Glutamatergic neuron (in vitro differentiated cells): Measurements from ENCODE around the gene CREB3L2. TPM values are rescaled to one million over a fixed set of nuclear protein-coding genes. Genes with fewer than 3 reads are reported as not detected.

Source experiments
- DNase-seq: peaks from one replicate; pipeline ENCODE4 v3.0.0; 2022
- H3K27ac Mint-ChIP-seq: one replicate; pipeline ENCODE4 v1.8.0; 2020; ENCODE audit warnings: mild to moderate bottlenecking, mixed read lengths, inconsistent platforms; ENCODE audit not compliant: unreplicated experiment
- H3K27me3 Mint-ChIP-seq: one replicate; pipeline ENCODE4 v1.8.0; 2020; ENCODE audit warnings: mild to moderate bottlenecking, moderate library complexity, mixed read lengths, inconsistent platforms; ENCODE audit not compliant: unreplicated experiment
- H3K36me3 Mint-ChIP-seq: one replicate; pipeline ENCODE4 v1.8.0; 2020; ENCODE audit warnings: mild to moderate bottlenecking, mixed read lengths, inconsistent platforms; ENCODE audit not compliant: unreplicated experiment
- H3K4me1 Mint-ChIP-seq: one replicate; pipeline ENCODE4 v1.8.0; 2020; ENCODE audit warnings: mild to moderate bottlenecking, low read depth, mixed read lengths, inconsistent platforms; ENCODE audit not compliant: unreplicated experiment
- H3K4me3 Mint-ChIP-seq: one replicate; pipeline ENCODE4 v1.8.0; 2020; ENCODE audit warnings: mild to moderate bottlenecking, mixed read lengths, inconsistent platforms; ENCODE audit not compliant: unreplicated experiment
- H3K9me3 Mint-ChIP-seq: one replicate; pipeline ENCODE4 v1.8.0; 2020; ENCODE audit warnings: mild to moderate bottlenecking, moderate library complexity, mixed read lengths, inconsistent platforms; ENCODE audit not compliant: unreplicated experiment
- total RNA-seq: library from RNA; stranded (reverse); fragmentation: NEBNext Ultra II Directional; extraction: Animal tissue kit (Norgen Biotek cat#: 25700); gene quantifications from one replicate; pipeline ENCODE4 v1.2.1, GENCODE V29; 2021; ENCODE audit not compliant: unreplicated experiment
- TF ChIP-seq, protein P1 (sequence below): fragments of 200-600 bp; sonication (generic); IDR thresholded peaks from one replicate; pipeline ENCODE4 v1.5.0; 2021; ENCODE audit not compliant: partially characterized antibody, unreplicated experiment

Gene CREB3L2
- total RNA-seq, 1 donor from 2014 or later: 45.4 TPM

DNA sequence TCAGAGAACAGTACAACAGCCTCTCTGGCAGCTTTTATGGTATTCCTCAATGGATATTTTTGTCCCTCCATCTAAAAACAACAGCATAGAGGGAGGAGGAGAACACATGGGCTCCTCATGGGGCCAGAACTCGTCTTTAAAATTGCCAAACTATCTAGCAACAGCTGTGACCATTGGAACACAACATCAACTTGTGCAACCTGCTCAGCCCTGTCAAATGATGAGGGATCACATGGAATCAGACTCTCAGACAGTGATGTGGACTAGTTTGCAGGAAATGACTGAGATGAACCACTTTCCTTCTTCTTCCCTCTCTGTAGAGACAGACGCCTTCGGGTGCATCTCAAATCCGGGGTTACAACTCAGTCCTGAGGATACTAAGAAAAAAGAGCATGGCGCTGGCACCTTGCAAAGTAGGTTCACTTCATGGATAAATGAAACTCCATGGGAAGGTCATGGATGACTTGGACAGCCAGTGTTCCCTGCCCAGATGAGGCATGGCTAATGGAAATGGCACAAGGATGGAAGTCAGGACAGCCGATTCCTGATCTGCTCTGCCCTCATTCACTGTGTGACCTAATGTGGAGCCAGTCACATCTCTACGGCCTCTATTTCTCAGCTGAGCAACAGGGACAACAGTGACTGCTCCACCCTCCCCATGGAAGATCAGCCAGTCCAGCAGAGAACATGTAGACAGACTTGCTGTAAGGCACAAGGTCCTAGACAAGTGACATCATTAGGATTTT lies 130.5 kb downstream of the CREB3L2 start:
- Mint-ChIP-seq H3K4me3 (no peak overlapping the region), H3K4me1 (peaks cover 13% of the 10 kb centered on the region), H3K27me3 (peaks cover 5% of the 10 kb centered on the region), H3K36me3 (peaks cover 9% of the 10 kb centered on the region), H3K9me3 (peaks cover 2% of the 10 kb centered on the region), H3K27ac (no peak overlapping the region)
- DNase-seq: no peak
- TF ChIP-seq, protein P1, sequence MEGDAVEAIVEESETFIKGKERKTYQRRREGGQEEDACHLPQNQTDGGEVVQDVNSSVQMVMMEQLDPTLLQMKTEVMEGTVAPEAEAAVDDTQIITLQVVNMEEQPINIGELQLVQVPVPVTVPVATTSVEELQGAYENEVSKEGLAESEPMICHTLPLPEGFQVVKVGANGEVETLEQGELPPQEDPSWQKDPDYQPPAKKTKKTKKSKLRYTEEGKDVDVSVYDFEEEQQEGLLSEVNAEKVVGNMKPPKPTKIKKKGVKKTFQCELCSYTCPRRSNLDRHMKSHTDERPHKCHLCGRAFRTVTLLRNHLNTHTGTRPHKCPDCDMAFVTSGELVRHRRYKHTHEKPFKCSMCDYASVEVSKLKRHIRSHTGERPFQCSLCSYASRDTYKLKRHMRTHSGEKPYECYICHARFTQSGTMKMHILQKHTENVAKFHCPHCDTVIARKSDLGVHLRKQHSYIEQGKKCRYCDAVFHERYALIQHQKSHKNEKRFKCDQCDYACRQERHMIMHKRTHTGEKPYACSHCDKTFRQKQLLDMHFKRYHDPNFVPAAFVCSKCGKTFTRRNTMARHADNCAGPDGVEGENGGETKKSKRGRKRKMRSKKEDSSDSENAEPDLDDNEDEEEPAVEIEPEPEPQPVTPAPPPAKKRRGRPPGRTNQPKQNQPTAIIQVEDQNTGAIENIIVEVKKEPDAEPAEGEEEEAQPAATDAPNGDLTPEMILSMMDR: no peak

DNA sequence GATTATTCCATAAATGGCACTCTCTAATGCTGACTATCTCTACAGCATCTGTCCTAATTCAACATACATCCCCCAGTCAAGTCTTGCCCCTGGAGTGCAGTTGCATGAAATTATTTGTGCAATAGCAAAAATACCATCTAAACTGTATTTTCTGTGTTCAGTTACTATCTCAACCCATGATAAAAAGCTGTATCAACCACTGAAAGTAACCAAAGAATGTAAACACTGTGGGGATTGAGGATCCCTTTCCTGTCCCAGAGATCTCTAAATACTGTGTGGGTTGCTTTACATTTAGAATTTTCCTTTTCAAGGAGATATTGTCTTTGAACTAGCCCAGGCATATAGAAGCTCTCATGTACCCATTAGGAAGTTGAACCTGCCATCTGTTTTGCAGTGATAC lies 131.2 kb downstream of the CREB3L2 start:
- Mint-ChIP-seq H3K27me3 (peaks cover 6% of the 10 kb centered on the region), H3K4me3 (no peak overlapping the region), H3K27ac (no peak overlapping the region), H3K36me3 (peaks cover 14% of the 10 kb centered on the region), H3K9me3 (peaks cover 2% of the 10 kb centered on the region), H3K4me1 (peaks cover 13% of the 10 kb centered on the region)
- no peak for DNase-seq
- TF ChIP-seq, protein P1: no peak

DNA sequence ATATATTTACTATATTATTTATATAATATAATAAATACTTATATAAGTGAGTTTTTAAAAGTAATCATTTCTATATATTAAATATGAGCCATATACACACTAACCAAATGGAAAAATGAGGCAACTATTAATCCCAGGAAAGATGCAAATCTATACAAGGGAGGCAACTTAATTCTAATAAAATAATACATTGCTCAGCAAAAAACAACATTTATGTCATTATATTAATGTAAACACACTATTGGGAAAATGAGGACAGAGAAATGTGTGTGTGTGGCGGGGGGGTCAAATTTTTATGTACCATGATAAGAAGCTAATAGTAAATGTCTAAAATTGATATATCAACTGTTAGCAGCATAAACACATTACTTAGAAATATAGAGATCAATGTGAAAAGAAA lies 131.8 kb downstream of the CREB3L2 start:
- TF ChIP-seq, protein P1: no peak
- peaks cover 6% of the 10 kb centered on the region for H3K27me3 Mint-ChIP-seq
- H3K27ac Mint-ChIP-seq: no peak overlapping the region
- peaks cover 2% of the 10 kb centered on the region for H3K9me3 Mint-ChIP-seq
- peaks cover 13% of the 10 kb centered on the region for H3K4me1 Mint-ChIP-seq
- no peak overlapping the region for H3K4me3 Mint-ChIP-seq
- DNase-seq: no peak
- H3K36me3 Mint-ChIP-seq: peaks cover 19% of the 10 kb centered on the region

DNA sequence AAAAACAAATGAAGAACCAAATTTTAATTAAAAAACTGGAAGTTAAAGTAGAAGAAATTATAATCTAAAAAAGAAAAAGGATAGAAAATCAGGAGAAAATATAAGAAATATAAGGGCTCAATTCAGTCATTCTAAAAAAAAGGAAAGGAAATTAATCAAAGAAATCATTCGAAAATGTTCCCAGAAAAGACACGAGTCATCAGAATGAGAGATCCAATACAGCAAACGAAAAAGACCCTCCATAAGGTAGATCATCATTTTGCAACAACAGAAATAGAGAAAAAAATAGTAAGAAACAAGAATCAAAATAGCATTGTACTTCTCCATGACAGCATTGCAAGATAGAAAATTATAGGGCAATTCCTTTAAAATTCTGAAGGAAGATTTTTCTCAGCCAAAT lies 132.6 kb downstream of the CREB3L2 start:
- Mint-ChIP-seq H3K9me3 (peaks cover 2% of the 10 kb centered on the region), H3K36me3 (peaks cover 19% of the 10 kb centered on the region)

DNA sequence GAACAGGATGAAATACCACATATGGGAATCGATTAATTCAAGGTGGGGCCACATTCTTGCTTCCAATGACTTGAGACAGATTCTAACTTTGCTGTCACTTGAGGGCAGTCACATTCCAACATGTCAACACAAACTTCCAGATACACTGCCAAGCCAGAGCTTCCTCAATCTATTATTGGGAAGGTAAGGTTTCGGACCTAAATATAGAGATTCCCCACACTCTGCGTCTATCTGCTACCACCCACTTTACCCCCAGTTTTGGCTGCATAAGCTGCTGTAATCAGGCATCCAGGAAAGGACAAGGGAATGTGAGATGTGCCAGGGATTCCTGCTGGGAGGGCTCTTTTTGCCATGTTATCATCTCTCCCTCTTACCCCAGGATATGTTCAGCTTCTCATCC lies 134.6 kb downstream of the CREB3L2 start:
- DNase-seq: no peak
- Mint-ChIP-seq H3K27ac (no peak overlapping the region), H3K9me3 (no peaks in the 10 kb centered on the region), H3K4me3 (no peak overlapping the region), H3K36me3 (peaks cover 19% of the 10 kb centered on the region), H3K4me1 (peaks cover 4% of the 10 kb centered on the region), H3K27me3 (peaks cover 3% of the 10 kb centered on the region)
- TF ChIP-seq, protein P1: no peak

More for the DNA sequence above, 132.6 kb downstream of the CREB3L2 start:
- no peak for DNase-seq
- H3K27ac Mint-ChIP-seq: no peak overlapping the region
- H3K4me1 Mint-ChIP-seq: peaks cover 8% of the 10 kb centered on the region
- H3K27me3 Mint-ChIP-seq: peaks cover 6% of the 10 kb centered on the region
- no peak overlapping the region for H3K4me3 Mint-ChIP-seq
- TF ChIP-seq, protein P1: no peak
